Activated CD4-positive, alpha-beta T cell treated with anti-CD3 and anti-CD28 coated beads, Interleukin-2, amount 50 U/mL, for 24 hours (primary cell): ENCODE measurements around the gene RNF17.
"Not testable (repeated sequence)": the region's sequence is repeated elsewhere in the genome, so short reads cannot be mapped to it uniquely, and the experiment has no call there.

Experiments
- DNase-seq, 2 donors: peaks; one replicate each; pipeline ENCODE4 v3.0.0-alpha.2; 2020; ENCODE audit warnings: low read depth in 1 of 2, low spot score in 1 of 2

The RNF17 gene

GRCh38 chr13:24763596-24764275, at the start of gene RNF17:
Gene RNF17, plus strand, starts transcription at chr13:24764169. Its CDS starts 35 bp downstream, at chr13:24764204.
- no peak for DNase-seq

- DNase-seq, result no peak
Observed at GRCh38 chr13:24716011-24716410, 48.0 kb upstream of the RNF17 start.

- no peak for DNase-seq
Observed at GRCh38 chr13:24716446-24716845, 47.5 kb upstream of the RNF17 start.

GRCh38 chr13:24717217-24717616, 46.8 kb upstream of the RNF17 start:
- no peak for DNase-seq

- DNase-seq, result no peak
Observed at GRCh38 chr13:24718192-24718965, 45.6 kb upstream of the RNF17 start.

- DNase-seq, result no peak
Observed at GRCh38 chr13:24719139-24719538, 44.8 kb upstream of the RNF17 start.

- DNase-seq, result no peak
Observed at GRCh38 chr13:24723206-24723605, 40.8 kb upstream of the RNF17 start.

GRCh38 chr13:24724714-24725113, 39.3 kb upstream of the RNF17 start:
- DNase-seq, result no peak

GRCh38 chr13:24725379-24725778, 38.6 kb upstream of the RNF17 start:
- no peak for DNase-seq

GRCh38 chr13:24727731-24728601, 36.0 kb upstream of the RNF17 start:
- peak; percentile 22 to 45 for DNase-seq

- DNase-seq, result not testable (repeated sequence)
Observed at GRCh38 chr13:24730873-24731567, 32.9 kb upstream of the RNF17 start.

GRCh38 chr13:24734950-24735349, 29.0 kb upstream of the RNF17 start:
- DNase-seq, result no peak

GRCh38 chr13:24737042-24737441, 26.9 kb upstream of the RNF17 start:
- no peak for DNase-seq

GRCh38 chr13:24738366-24738847, 25.6 kb upstream of the RNF17 start:
- DNase-seq, result no peak

GRCh38 chr13:24740014-24740890, 23.7 kb upstream of the RNF17 start:
- DNase-seq, result no peak

GRCh38 chr13:24741016-24741662, 22.8 kb upstream of the RNF17 start:
- no peak for DNase-seq

- no peak for DNase-seq
Observed at GRCh38 chr13:24741791-24742190, 22.2 kb upstream of the RNF17 start.

GRCh38 chr13:24742294-24742693, 21.7 kb upstream of the RNF17 start:
- DNase-seq, result no peak

GRCh38 chr13:24742977-24743376, 21.0 kb upstream of the RNF17 start:
- DNase-seq, result no peak
